ENCODE results near the gene CDS1. TPM values are rescaled to one million over a fixed set of nuclear protein-coding genes. Genes with fewer than 3 reads are reported as not detected.

CDS1 gene
- total RNA-seq, 4 donors from 2014 or later = 0.59 to 8.8 (median 3.7) TPM; not detected in 1

- DNase-seq = no peak
- no peak overlapping the region for H3K4me3 ChIP-seq
- no peaks in the 10 kb centered on the region for H3K9me3 ChIP-seq
- H3K27me3 ChIP-seq = no peaks in the 10 kb centered on the region
- no peaks in the 10 kb centered on the region for H3K4me1 ChIP-seq
- no peak overlapping the region for H3K27ac ChIP-seq
- no peaks in the 10 kb centered on the region for H3K36me3 ChIP-seq
- intact Hi-C loops (cut with DNase I; ENCODE audit: low total_unique reads) = no loop called here
- TF ChIP-seq POLR2A (IDR thresholded peaks at IDR 0.05) (no peak), CTCF (IDR thresholded peaks at IDR 0.05) (no peak)
Measured at GRCh38 chr4:84690481-84690880, 107.6 kb downstream of the CDS1 start.

GRCh38 chr4:84691170-84691691, 108.3 kb downstream of the CDS1 start:
- Histone ChIP-seq H3K9me3 (no peaks in the 10 kb centered on the region), H3K36me3 (no peaks in the 10 kb centered on the region), H3K27me3 (no peaks in the 10 kb centered on the region), H3K4me3 (no peak overlapping the region), H3K27ac (no peak overlapping the region), H3K4me1 (no peaks in the 10 kb centered on the region)
- no peak for TF ChIP-seq CTCF (IDR thresholded peaks at IDR 0.05)
- TF ChIP-seq POLR2A (IDR thresholded peaks at IDR 0.05) = no peak
- intact Hi-C loops (cut with DNase I; ENCODE audit: low total_unique reads) = no loop called here
- no peak for DNase-seq

- H3K27me3 ChIP-seq = no peaks in the 10 kb centered on the region
- no peak for TF ChIP-seq POLR2A (IDR thresholded peaks at IDR 0.05)
- no peak for TF ChIP-seq CTCF (IDR thresholded peaks at IDR 0.05)
- DNase-seq = no peak
- intact Hi-C loops (cut with DNase I; ENCODE audit: low total_unique reads) = no loop called here
- no peaks in the 10 kb centered on the region for H3K36me3 ChIP-seq
- H3K27ac ChIP-seq = no peak overlapping the region
- no peaks in the 10 kb centered on the region for H3K9me3 ChIP-seq
- H3K4me3 ChIP-seq = no peak overlapping the region
- H3K4me1 ChIP-seq = no peaks in the 10 kb centered on the region
Measured at GRCh38 chr4:84691800-84692199, 108.9 kb downstream of the CDS1 start.

GRCh38 chr4:84697159-84697558, 114.2 kb downstream of the CDS1 start:
- Histone ChIP-seq H3K27me3 (no peaks in the 10 kb centered on the region), H3K27ac (no peak overlapping the region), H3K4me3 (no peak overlapping the region), H3K9me3 (no peaks in the 10 kb centered on the region), H3K36me3 (no peaks in the 10 kb centered on the region), H3K4me1 (no peaks in the 10 kb centered on the region)
- intact Hi-C loops (cut with DNase I; ENCODE audit: low total_unique reads) = no loop called here
- no peak for TF ChIP-seq POLR2A (IDR thresholded peaks at IDR 0.05)
- no peak for TF ChIP-seq CTCF (IDR thresholded peaks at IDR 0.05)
- DNase-seq = no peak

GRCh38 chr4:84697615-84698201, 114.8 kb downstream of the CDS1 start:
- Histone ChIP-seq H3K9me3 (no peaks in the 10 kb centered on the region), H3K27ac (no peak overlapping the region), H3K36me3 (no peaks in the 10 kb centered on the region), H3K4me3 (no peak overlapping the region), H3K27me3 (no peaks in the 10 kb centered on the region), H3K4me1 (no peaks in the 10 kb centered on the region)
- TF ChIP-seq POLR2A (IDR thresholded peaks at IDR 0.05) = no peak
- TF ChIP-seq CTCF (IDR thresholded peaks at IDR 0.05) = no peak
- DNase-seq = no peak
- intact Hi-C loops (cut with DNase I; ENCODE audit: low total_unique reads) = no loop called here

All from uterus (tissue), 4 donors.